Kasumi-1 (cell line): Measurements from ENCODE around the gene IFNAR1.
"Not testable (repeated sequence)": the region's sequence is repeated elsewhere in the genome, so short reads cannot be mapped to it uniquely, and the experiment has no call there.

Experiments
- DNase-seq, 2 experiments: peaks; one replicate each; lab custom pipeline; 2025; lab: John Stamatoyannopoulos, UW

Gene IFNAR1

DNA sequence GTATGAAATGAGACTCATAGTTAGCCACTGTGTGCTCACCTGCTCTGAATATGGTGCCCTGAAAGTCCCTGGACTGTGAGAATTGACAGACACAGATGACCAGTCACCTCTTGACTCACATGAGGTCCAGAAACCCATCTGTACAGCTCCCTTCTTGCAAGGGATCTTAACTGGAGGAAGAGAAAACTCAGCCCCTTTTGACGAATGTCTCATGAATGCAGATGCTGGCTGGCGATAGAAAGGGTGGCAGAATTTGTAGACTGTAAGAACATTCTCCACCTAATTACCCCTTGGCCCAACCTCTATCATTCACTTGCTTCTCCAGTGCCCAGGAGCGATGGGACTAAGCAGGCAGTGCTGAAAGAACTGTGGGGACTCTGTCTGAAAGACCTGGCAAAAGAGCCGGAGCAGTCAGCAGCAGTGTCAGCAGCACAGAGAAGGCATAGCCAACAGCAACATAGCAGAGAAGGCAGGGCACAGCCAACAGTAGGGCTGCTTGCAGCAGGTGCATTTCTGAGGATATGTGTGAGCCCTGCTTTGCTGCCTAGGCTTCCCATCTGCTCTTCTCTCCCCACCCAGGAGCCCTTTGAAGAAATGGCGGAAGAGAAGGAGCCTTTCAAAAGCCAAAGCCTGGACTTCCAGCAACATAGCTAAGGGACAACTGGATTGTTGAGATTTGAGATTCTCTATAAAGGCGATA lies 52.6 kb downstream of the IFNAR1 start:
- DNase-seq, result no peak

DNA sequence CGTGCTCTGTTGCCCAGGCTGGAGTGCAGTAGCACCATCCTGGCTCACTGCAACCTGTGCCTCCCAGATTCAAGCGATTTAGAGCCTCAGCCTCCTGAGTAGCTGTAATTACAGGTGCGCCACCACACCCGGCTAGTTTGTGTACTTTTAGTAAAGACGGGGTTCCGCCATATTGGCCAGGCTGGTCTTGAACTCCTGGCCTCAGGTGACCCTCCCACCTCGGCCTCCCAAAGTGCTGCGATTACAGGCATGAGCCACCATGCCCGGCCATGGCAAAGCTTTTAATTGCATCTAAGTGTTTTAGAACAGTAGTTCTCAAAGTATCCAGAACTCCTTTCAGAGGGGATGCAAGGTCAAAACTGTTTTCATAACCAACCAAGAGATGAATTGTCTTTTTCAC lies 53.3 kb downstream of the IFNAR1 start:
- DNase-seq, result no peak

DNA sequence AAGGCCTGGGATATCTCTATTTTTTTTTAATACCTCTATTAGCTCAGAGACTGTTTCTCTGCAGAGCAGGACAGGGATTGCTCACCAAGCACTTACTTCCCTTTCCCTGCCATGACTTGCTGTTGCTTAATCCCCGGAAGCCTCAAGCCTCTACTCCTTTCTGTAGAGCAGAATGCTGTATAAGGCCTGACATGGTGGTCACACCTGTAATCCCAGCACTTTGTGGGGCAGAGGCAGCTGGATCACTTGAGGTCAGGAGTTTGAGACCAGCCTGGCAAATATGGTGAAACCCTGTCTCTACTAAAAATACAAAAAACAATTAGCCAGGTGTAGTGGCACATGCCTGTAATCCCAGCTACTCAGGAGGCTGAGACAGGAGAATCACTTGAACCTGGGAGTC lies 55.2 kb downstream of the IFNAR1 start:
- peak; percentile 74 to 89 for DNase-seq

DNA sequence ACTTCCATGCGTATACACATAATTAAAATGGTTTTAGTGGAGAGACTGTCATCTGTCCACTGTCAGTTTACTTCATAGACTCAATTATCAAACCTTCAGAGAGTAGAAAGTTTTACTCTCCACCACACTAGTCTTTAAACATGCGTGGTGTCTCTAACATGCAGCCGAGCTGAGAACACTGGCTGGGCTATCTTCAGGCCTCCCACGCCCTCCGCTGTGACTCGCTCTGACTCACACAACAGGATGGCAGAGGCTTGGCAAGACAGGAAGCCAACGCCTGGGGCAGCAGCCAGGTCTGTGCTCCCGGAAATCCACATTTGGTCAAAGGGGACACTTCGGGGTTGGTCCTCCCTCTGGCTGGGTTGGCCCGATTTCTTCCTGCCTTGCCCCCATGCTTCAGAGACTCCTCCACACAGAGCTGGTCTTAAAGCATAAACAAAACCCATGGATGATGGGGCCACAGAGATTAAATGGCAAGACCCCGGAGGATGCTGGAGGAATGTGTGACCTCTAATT lies 55.8 kb downstream of the IFNAR1 start:
- DNase-seq, result peak; percentile 93 to 96

DNA sequence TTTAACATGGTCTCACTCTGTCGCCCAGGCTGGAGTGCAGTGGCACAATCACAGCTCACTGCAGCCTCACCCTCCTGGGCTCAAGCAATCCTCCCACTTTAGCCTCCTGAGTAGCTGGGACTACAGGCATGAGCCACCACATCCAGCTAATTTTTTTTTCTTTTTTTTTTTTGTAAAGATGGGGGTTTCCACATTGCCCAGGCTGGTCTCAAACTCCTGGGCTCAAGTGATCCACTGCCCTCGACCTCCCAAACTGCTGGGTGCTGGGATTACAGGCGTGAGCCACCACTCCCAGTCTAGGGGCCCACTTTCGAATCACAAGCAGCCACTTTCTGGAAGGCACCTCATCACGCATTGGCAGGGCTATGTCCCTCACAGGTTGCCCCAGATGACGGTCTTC lies 56.6 kb downstream of the IFNAR1 start:
- not testable (repeated sequence) for DNase-seq

DNA sequence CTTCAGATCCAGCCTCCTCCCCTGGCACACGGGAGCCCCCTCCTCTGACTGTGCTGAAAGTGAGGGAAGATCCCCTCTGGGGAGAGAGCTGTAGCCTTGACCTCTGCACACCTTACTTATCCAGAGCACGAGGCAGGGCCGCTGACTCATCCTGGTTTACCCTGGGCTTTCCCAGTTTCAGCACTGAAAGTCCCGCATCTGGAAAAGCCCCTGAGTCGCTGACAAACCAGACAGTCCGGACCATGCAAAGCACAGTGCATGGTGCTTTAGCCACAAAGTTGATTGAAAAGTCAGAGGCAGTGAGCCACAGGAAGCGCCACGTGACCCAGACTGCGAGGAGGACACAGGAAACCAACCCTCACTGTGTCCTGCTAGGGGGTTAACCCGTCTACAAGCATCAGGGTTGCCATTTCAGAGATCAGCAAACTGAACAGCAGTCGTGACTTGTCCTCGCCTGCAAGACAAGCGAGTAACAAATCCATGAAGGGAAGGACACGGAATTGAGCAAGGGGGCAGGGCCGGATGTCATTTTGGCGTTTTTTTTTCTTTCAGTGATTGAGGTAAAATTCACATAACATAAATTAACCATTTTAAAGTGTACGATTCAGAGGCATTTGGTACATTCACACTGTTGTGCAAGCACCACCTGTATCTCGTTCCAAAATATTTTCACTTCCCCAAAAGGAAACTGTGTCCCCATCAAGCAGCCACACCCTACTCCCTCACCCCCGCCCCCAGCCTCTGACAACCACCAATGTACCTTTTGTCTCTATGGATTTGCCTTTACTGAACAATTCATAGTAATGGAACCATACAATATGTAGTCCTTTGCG lies 58.5 kb downstream of the IFNAR1 start:
- DNase-seq, result peak; percentile 66 to 80

DNA sequence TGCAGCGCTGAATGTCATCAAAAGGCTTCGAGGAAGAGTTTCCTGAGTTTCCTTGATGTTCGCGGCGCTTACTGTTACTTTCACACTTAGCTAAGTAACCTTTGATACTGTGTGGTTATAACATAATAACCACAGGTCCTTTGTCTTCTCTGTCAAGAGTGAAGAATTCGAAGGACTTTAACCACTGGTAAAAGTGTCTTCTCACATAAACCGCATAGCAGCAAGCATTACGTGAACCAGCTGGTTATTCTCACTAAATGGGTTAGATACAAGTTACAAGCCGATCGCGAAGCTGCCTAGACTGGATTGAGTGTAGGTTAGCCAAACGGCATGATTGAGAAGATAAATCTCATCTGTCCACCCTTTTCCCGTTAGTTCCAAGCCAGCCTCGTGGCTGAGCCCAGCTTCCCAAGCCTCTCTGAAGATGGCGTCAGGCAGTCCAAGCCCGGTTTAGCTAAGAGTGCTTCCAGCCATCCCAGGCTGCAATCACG lies 60.1 kb downstream of the IFNAR1 start:
- no peak for DNase-seq

DNA sequence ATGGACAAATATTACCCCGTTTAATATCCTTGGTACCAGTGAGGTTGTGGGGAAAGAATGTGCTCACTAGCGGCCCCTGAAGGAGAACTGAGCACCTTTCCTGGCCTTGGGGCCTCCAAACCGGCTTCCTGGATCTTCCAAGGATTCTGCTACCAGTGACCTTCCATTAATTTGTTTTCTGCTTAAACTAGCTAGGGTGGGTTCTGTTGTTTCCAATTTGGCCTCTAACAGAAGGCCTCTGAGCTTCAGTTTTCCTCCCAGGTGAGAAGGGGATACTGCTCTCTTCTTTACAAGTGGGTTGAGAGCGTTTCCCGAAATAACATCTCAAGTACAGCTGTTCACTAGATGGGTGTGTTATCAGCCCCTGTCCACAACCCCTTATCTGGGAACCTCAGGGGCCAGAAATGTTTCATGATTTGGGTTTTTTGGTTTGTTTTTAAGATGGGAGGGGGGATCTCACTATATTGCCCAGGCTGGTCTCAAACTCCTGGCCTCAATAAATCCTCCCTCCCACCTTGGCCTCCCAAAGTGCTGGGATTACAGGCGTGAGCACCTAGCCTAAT lies 61.5 kb downstream of the IFNAR1 start:
- DNase-seq, result peak in 1 of 2 experiments; percentile 8

DNA sequence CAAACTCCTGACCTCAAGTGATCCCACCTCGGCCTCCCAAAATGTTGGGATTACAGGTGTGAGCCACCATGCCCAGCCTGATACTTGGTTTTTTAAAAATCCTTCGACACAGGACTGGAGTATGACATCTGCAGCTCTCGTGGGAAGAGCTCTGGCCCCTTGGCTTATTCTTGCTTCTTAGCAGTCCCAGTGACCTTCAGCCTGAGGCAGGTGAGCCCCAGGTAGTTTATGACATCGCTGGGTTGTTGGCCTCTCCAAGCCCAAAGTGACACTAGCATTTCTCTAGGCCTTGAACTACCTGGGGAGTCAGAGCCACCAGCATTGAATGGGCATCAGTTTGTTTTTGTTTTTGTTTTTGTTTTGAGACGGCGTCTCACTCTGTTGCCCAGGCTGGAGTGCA lies 62.5 kb downstream of the IFNAR1 start:
- no peak for DNase-seq

DNA sequence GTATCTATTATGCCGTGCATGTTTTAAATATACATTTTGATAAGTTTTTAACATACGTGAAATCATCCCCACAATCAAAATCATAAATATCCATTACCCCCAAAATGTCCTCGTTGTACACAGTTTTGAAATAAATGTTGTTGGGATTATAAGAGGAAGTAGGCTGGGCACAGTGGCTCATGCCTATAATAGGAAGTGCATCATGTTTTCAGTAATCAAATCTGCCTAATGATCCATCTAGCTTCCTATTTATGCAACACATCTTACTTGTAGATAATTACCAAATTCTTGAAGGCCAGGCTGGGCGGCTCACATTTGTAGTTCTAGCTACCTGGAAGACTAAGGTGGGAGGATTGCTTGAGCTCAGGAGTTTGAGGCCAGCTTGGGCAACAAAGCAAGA lies 63.4 kb downstream of the IFNAR1 start:
- DNase-seq, result peak; percentile 20 to 47

DNA sequence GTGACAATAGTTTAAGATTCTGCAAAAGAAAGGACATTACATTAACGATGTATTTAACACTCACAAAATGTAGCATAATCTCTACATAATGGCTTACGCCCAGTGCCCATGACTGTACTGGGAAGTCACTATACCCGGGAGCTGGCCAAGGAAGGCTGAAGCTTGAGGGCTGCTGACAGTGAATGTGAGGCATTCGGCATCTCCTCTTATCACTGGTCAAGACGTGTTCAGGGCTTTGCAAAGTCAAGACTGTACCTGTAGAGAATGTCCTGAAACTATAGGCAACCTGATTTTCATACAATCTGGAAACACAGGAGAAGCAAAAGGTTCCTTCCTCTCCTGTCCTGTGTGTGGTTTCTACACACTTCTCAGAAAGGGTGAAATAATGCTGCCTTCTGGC lies 65.7 kb downstream of the IFNAR1 start:
- no peak for DNase-seq

DNA sequence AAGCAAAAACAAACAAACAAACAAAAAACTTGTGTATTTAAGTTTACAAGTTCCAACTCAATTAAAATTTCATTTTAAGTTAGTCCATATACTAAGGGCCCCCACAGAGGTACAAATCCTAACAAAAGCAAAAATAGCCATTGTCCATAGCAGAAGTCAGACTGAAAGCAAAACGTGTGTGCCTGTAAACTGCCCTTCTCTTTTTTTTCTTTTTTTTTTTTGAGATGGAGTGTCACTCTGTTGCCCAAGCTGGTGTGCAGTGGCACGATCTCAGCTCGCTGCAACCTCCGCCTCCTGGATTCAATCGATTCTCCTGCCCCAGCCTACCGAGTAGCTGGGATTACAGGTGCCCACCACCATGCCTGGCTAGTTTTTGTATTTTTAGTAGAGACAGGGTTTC lies 66.9 kb downstream of the IFNAR1 start:
- DNase-seq, result no peak

DNA sequence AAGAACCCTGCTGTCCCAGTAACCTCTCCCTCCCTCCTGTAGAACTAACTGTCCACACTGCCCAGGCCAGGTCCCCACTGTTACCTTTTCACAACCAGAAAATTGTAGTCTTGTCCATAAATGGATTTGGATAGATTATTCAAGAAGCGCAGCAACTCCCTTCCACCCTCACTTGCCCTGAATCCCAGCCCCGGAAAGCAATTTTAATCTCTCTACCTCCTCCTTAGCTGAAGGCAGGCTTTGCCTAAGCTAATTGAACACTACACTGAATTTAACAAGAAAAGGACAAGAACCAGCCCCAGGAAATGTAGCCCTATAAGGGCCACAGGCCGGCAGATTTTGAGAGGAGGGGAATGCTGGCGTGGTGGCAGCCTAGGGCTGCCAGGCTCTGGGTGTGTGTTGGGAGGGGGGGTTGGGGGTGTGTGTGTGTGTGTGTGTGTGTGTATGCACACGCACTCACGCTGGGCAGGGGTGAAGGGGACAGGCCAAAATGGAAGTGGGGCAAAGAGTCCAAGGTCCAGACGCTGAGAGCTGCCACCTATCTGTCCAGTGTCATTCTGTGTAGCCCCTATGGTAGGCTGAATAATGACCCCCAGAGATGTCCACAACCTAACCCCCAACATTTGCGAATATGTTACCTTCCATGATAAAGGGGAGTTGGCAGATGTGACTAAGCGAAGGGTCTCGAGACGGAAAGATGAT lies 67.7 kb downstream of the IFNAR1 start:
- no peak for DNase-seq

DNA sequence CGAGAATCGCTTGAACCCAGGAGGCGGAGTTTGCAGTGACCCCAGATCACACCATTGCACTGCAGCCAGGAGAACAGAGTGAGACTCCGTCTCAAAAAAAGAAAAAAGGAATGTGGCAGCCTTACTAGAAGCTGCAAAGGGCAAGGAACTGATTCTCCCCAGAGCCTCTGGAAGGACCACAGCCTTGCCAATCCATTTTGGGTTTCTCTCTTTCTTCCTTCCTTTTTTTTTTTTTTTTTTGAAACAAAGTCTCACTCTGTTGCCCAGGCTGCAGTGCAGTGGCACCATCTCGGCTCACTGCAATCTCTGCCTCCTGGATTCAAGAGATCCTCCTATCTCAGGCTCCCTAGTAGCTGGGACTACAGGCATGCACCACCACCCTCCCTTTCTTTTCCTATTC lies 68.6 kb downstream of the IFNAR1 start:
- DNase-seq, result no peak

DNA sequence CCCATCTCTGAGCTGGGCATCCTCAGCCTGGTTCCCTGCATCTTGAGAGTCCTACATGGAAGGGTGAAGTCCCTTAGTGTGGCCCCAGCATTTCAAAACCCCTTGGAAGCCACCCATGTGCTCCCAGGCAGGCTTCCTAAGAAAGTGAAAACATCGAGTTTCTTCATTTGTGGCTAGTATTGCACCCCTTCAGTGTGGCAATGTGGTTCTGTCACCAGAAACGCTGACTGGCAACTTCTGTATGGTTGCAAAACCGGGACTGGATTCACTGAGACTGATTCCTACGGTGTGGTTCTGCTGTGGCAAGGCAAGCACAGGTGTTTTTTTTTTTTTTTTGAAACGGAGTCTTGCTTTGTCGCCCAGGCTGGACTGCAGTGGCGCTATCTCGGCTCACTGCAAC lies 69.5 kb downstream of the IFNAR1 start:
- DNase-seq, result peak; percentile 59 to 70

DNA sequence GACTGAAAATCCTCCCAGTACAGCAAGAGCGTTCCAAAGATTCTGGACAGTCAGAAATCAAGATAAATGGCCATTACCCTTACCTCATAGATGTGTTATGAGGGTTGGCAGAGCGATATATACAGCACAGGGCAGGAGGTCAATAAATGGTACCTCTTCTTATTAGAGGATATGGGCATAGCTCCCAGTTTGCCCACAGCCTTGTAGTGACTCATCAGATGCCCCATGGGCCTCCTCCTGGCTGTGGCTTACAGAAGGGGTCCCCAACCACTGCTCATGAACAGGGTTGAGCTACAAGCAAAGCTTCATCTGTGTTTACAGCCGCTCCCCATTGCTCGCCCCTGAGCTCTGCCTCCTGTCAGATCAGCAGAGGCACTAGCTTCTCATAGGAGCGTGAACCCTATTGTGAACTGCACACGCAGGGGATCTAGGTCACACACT lies 71.1 kb downstream of the IFNAR1 start:
- no peak for DNase-seq

DNA sequence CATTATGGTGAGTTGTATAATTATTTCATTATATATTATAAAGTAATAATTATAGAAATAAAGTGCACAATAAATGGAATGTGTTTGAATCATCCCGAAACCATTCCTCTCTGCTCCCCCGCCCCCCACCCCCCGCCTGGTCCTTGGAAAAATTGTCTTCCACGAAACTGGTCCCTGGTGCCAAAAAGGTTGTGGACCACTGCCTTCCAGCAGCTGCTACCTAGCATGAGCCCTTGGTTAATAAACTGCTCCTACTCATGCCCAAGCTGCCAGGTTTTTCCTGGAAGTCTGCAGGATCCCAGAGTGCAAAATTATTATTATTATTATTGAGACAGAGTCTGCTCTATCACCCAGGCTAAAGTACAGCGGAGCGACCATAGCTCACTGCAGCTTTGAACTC lies 71.7 kb downstream of the IFNAR1 start:
- DNase-seq, result no peak

DNA sequence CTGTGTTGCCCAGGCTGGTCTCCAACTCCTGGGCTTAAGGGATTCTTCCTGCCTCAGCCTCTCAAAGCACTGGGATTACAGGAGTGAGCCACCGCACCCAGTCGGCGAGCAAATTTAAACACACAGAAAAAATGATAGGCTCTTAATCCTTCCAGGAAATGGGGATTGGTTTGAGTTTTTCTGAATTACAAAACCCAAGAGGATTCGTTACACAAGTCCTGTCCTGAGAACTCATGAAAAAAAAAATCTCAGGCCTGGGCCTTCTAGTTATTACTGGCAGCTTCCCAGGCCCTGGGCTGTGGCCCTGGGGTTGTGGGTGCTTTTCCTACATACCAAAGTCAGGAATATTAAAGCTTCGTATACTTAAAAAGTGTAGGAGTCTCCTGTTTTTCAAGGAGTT lies 72.2 kb downstream of the IFNAR1 start:
- DNase-seq, result no peak

DNA sequence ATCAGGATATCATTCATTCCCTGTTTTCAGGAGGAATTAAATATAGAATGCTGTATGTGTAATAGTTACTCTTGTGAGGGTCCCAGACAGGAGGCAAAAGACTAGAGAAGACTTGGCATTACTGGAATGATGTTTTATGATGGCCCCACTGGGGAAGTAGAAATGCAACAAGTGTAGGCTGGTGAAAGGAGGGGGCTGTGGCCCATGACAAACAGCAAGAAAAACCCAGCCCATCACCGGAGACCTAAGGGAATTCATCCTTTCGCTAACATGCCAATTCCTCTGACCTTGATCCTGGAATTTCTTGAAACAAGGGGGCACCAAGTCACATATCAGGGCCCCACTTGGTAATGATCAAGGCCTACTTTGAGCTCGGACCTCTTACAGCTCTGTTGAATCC lies 72.9 kb downstream of the IFNAR1 start:
- no peak for DNase-seq

DNA sequence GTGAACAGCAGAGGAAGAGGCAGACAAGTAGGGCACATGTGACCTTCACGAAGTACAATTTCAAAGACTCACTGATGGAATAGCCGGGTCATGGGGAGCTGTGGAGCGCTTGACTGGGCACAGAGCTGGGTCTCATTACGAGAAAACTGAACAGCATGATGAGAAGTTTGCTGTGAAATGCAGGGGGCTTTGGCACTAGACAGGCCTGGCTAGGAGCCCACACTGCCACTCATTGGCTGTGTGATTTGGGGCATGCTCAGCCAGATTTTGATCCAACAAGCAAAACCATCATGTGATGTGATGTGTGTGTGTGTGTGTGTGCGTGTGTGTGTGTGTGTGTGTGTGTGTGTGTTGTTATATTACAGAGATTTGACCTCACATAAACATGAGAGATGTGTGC lies 73.6 kb downstream of the IFNAR1 start:
- DNase-seq, result no peak

DNA sequence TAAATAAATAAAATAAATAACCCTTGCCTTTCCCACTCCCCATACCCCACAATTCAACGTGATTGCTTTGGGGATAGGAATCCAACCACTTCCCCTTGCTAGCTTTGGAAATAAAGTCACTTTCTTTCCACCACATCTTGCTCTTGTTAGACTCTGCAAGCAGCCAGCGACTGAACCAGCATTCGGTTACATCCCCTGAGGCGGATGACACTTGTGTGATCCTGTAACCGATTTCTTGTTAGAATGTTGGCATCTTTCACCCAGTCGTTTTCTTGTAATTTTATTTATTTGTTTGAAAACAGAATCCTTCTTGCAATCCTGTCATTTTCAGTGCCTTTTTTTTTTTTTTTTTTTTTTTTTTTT lies 76.8 kb downstream of the IFNAR1 start:
- peak in 1 of 2 experiments; percentile 42 for DNase-seq
